ENCODE measurements around the gene BAHD1. TPM values are rescaled to one million over a fixed set of nuclear protein-coding genes. Genes with fewer than 3 reads are reported as not detected.

Gene BAHD1
- total RNA-seq, 1 experiment from 2014 or later: 49.1 TPM

DNA sequence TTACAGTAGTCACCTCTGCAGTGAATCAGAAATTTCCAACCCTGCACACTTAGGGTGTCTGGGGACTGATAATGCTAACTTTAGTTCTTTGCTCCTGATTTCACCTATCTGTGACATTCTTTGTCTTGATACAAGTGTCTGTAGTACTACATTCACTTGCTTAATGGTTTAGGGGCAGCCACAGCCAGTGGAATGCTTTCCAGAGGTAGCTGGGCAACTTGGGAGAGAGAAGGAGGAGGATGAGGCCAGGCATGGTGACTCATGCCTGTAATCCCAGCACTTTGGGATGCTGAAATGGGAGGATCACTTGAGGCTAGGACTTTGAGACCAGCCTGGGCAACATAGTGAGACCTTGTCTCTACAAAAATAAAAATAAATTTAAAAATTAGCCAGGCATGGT is 8.5 kb downstream of the BAHD1 start:
- no peak for ATAC-seq
- no peak for DNase-seq (ENCODE audit: low spot score)
- TF ChIP-seq CREB1 (CRISPR knock-in tag; IDR thresholded peaks at IDR 0.05): no peak
- no peak for TF ChIP-seq TP53 (CRISPR knock-in tag; IDR thresholded peaks at IDR 0.05)
- TF ChIP-seq ZNF219 (CRISPR knock-in tag; IDR thresholded peaks at IDR 0.05; ENCODE audit: borderline replicate concordance): no peak
- TF ChIP-seq FOXK1 (CRISPR knock-in tag; IDR thresholded peaks at IDR 0.05): no peak
- TF ChIP-seq, protein P1, sequence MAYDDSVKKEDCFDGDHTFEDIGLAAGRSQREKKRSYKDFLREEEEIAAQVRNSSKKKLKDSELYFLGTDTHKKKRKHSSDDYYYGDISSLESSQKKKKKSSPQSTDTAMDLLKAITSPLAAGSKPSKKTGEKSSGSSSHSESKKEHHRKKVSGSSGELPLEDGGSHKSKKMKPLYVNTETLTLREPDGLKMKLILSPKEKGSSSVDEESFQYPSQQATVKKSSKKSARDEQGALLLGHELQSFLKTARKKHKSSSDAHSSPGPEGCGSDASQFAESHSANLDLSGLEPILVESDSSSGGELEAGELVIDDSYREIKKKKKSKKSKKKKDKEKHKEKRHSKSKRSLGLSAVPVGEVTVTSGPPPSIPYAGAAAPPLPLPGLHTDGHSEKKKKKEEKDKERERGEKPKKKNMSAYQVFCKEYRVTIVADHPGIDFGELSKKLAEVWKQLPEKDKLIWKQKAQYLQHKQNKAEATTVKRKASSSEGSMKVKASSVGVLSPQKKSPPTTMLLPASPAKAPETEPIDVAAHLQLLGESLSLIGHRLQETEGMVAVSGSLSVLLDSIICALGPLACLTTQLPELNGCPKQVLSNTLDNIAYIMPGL (CRISPR knock-in tag; IDR thresholded peaks at IDR 0.05): no peak
- TF ChIP-seq NR1H2 (CRISPR knock-in tag; IDR thresholded peaks at IDR 0.05): no peak
- ChIA-PET CTCF (interaction anchor here (1.0 kb wide), 1 partner anchor 8 kb away, joined by 4 read pairs; the partner anchor contains the start of gene BAHD1), POLR2A (interaction anchor here (5.8 kb wide), 1 partner anchor 9 kb away, joined by 32 read pairs; the partner anchor contains the start of gene BAHD1)
- Mint-ChIP-seq H3K4me3 (no peak overlapping the region), H3K9me3 (no peaks in the 10 kb centered on the region), H3K36me3 (peaks cover 2% of the 10 kb centered on the region; the same call in 1 of the 2 replicates), H3K27me3 (ENCODE audit: low read depth) (no peaks in the 10 kb centered on the region), H3K27ac (peak overlapping the region; percentile 36; the same call in 1 of the 2 replicates), H3K4me1 (peaks cover 76% of the 10 kb centered on the region)

DNA sequence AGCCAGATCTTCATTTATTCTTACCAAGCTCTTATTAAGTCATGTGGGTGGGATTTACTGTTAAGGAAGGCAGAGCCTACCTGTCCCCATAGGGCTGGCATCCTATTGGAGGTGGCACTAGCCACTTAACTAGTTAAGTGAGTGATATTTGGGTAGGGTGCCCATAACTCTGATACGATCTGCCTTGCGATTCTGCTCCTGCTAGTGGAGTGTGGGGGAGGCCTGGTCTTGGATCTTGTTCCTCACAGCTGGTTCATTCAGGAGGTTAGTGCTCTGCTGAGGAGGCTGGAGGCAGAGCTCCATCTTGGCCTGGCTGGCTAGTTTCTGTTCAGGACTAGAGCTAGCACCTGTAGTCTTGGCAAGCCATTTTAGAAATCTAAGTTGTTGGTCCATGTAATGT is 9.3 kb downstream of the BAHD1 start:
- DNase-seq (ENCODE audit: low spot score) (no peak), ATAC-seq (no peak)
- Mint-ChIP-seq H3K27me3 (ENCODE audit: low read depth) (no peaks in the 10 kb centered on the region), H3K4me3 (no peak overlapping the region), H3K9me3 (no peaks in the 10 kb centered on the region), H3K4me1 (peaks cover 76% of the 10 kb centered on the region), H3K27ac (peak overlapping the region; percentile 68), H3K36me3 (peaks cover 2% of the 10 kb centered on the region; the same call in 1 of the 2 replicates)
- CTCF ChIA-PET: interaction anchor here (0.8 to 2.3 kb wide), 7 partner anchors 9 to 407 kb away, joined by 3 to 9 read pairs (median 6); partner anchors contain the start of genes BAHD1 and RPUSD2
- POLR2A ChIA-PET: interaction anchor here (2.3 to 5.8 kb wide), 2 partner anchors 9 to 20 kb away, joined by 9 to 32 read pairs; partner anchors contain the start of genes BAHD1 and CHST14
- TF ChIP-seq, protein P2, sequence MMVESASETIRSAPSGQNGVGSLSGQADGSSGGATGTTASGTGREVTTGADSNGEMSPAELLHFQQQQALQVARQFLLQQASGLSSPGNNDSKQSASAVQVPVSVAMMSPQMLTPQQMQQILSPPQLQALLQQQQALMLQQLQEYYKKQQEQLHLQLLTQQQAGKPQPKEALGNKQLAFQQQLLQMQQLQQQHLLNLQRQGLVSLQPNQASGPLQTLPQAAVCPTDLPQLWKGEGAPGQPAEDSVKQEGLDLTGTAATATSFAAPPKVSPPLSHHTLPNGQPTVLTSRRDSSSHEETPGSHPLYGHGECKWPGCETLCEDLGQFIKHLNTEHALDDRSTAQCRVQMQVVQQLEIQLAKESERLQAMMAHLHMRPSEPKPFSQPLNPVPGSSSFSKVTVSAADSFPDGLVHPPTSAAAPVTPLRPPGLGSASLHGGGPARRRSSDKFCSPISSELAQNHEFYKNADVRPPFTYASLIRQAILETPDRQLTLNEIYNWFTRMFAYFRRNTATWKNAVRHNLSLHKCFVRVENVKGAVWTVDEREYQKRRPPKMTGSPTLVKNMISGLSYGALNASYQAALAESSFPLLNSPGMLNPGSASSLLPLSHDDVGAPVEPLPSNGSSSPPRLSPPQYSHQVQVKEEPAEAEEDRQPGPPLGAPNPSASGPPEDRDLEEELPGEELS (CRISPR knock-in tag; IDR thresholded peaks at IDR 0.05): 0 out of 2 replicates have a peak, but pooled peaks have one; percentile 27
- no peak for TF ChIP-seq RORB (CRISPR knock-in tag; IDR thresholded peaks at IDR 0.05)

DNA sequence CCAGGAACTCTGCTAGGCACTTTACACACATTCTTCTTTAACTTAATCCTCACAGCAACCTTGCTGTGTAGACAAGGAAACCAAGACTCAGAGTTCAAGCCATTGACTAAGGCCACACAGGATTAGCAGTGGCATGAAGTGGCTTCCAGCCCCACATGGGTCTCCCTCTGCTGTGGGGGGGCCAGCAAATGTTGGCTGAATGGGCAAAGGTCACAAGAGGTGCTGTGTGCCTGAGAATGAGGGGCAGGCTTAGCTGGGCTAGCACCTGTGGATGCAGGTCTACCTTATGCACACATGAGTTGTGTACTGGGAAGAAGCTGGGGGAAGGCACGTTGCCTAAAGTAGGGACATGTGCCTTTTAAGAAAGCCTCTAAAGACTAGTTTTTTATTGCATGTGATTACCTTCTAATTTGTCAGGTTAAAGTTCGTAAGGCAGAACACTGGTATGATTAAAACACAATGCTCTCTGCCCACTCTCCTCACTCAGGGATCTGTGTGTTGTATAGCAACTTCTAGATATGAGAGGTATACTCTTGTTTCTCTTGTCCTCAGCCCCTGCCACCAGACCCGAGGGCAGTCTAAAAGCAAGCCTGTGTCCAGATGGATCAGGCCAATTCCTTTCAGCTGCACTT is 10.9 kb downstream of the BAHD1 start:
- TF ChIP-seq, protein P3, sequence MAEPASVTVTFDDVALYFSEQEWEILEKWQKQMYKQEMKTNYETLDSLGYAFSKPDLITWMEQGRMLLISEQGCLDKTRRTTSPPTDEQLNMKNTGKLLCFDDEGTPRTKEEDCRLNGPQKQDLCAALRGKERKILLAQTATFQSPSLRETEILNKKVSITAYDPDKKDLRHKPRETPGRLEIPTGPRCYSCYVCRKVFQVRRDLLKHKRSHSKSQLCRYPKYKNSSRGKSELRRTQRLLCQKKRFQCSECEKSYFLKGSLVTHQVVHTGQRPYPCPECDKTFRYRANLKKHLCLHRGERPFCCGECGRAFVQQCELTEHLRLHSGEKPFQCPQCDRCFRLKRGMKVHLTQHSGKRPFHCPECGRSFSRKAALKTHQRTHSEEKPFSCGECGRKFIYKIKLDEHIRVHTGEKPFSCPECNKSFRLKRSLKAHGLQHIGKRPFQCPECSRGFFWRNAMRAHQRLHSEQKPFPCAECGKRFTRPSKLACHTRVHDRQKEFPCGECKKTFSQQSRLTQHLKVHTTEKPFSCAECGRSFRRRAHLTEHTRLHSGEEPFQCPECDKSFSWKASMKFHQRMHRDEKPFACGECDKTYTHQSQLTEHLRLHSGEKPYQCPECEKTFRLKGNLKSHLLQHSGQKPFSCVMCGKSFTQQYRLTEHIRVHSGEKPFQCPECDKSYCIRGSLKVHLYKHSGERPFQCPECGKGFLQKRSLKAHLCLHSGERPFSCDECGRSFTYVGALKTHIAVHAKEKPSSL (CRISPR knock-in tag; conservative IDR thresholded peaks at IDR 0.05): no peak
- TF ChIP-seq ETV6 (CRISPR knock-in tag; IDR thresholded peaks at IDR 0.05) (no peak), ATF1 (CRISPR knock-in tag; IDR thresholded peaks at IDR 0.05) (no peak), ZNF219 (CRISPR knock-in tag; IDR thresholded peaks at IDR 0.05; ENCODE audit: borderline replicate concordance) (no peak), NFYB (CRISPR knock-in tag; conservative IDR thresholded peaks at IDR 0.05; ENCODE audit: low read depth) (no peak), FOXP1 (CRISPR knock-in tag; IDR thresholded peaks at IDR 0.05; ENCODE audit: borderline replicate concordance) (no peak), PRRX2 (CRISPR knock-in tag; IDR thresholded peaks at IDR 0.05) (no peak)
- TF ChIP-seq, protein P4, sequence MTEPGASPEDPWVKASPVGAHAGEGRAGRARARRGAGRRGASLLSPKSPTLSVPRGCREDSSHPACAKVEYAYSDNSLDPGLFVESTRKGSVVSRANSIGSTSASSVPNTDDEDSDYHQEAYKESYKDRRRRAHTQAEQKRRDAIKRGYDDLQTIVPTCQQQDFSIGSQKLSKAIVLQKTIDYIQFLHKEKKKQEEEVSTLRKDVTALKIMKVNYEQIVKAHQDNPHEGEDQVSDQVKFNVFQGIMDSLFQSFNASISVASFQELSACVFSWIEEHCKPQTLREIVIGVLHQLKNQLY (CRISPR knock-in tag; IDR thresholded peaks at IDR 0.05): no peak
- TF ChIP-seq, protein P5, sequence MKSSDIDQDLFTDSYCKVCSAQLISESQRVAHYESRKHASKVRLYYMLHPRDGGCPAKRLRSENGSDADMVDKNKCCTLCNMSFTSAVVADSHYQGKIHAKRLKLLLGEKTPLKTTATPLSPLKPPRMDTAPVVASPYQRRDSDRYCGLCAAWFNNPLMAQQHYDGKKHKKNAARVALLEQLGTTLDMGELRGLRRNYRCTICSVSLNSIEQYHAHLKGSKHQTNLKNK (CRISPR knock-in tag; IDR thresholded peaks at IDR 0.05): no peak
- TF ChIP-seq, protein P6, sequence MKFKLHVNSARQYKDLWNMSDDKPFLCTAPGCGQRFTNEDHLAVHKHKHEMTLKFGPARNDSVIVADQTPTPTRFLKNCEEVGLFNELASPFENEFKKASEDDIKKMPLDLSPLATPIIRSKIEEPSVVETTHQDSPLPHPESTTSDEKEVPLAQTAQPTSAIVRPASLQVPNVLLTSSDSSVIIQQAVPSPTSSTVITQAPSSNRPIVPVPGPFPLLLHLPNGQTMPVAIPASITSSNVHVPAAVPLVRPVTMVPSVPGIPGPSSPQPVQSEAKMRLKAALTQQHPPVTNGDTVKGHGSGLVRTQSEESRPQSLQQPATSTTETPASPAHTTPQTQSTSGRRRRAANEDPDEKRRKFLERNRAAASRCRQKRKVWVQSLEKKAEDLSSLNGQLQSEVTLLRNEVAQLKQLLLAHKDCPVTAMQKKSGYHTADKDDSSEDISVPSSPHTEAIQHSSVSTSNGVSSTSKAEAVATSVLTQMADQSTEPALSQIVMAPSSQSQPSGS (CRISPR knock-in tag; IDR thresholded peaks at IDR 0.05; ENCODE audit: borderline replicate concordance, low read depth): no peak
- ATAC-seq (no peak), DNase-seq (ENCODE audit: low spot score) (no peak)
- H3K9me3 Mint-ChIP-seq: no peaks in the 10 kb centered on the region
- no peaks in the 10 kb centered on the region for H3K27me3 Mint-ChIP-seq (ENCODE audit: low read depth)
- H3K4me3 Mint-ChIP-seq: no peak overlapping the region
- ChIA-PET CTCF (interaction anchor here (0.6 to 2.3 kb wide), 11 partner anchors 9 to 138 kb away, joined by 3 to 9 read pairs (median 5); partner anchors contain the start of gene BAHD1), POLR2A (interaction anchor here (1.1 to 5.8 kb wide), 4 partner anchors 10 to 243 kb away, joined by 3 to 32 read pairs (median 6); partner anchors contain the start of genes BAHD1, CHST14 and RAD51)
- peak overlapping the region; percentile 94 for H3K27ac Mint-ChIP-seq
- peaks cover 2% of the 10 kb centered on the region; the same call in 1 of the 2 replicates for H3K36me3 Mint-ChIP-seq
- peaks cover 78% of the 10 kb centered on the region for H3K4me1 Mint-ChIP-seq

Measured in WTC11 (cell line).